NB4 (cell line): Measurements from ENCODE around the gene FMNL2.

Source experiments
- CTCF ChIP-seq: IDR thresholded peaks from one replicate; pipeline ENCODE4 v1.5.1; 2012; ENCODE audit warnings: low read depth, low read length
- MAX ChIP-seq: IDR thresholded peaks from 2 replicates; pipeline ENCODE4 v1.6.1; 2011; ENCODE audit warnings: low read depth, low read length
- POLR2A ChIP-seq: IDR thresholded peaks from 2 replicates; pipeline ENCODE4 v1.6.1; 2011; ENCODE audit warnings: mild to moderate bottlenecking; ENCODE audit not compliant: insufficient read length; ENCODE audit errors: extremely low read depth

- TF ChIP-seq CTCF: no peak
- no peak for TF ChIP-seq POLR2A
- TF ChIP-seq MAX: no peak
Measured at GRCh38 chr2:152406119-152406835, 71.3 kb downstream of the FMNL2 start.
